ENCODE data around the gene RCBTB2.

RCBTB2 gene

GRCh38 chr13:48515732-48516131 is 17.1 kb downstream of the RCBTB2 start:
- DNase-seq (ENCODE audit: low read depth) = no peak
- TF ChIP-seq CTCF (conservative IDR thresholded peaks at IDR 0.05; ENCODE audit: control insufficient read depth, insufficient read depth, low read depth, low read length) = no peak
- no peak overlapping the region for H3K4me3 ChIP-seq (ENCODE audit: control insufficient read depth, low read depth, low read length)

- H3K4me3 ChIP-seq (ENCODE audit: control insufficient read depth, low read depth, low read length) = no peak overlapping the region
- no peak for TF ChIP-seq CTCF (conservative IDR thresholded peaks at IDR 0.05; ENCODE audit: control insufficient read depth, insufficient read depth, low read depth, low read length)
- no peak for DNase-seq (ENCODE audit: low read depth)
These were observed 18.1 kb downstream of the RCBTB2 start for GRCh38 chr13:48514793-48515192.

- TF ChIP-seq CTCF (conservative IDR thresholded peaks at IDR 0.05; ENCODE audit: control insufficient read depth, insufficient read depth, low read depth, low read length) = no peak
- no peak for DNase-seq (ENCODE audit: low read depth)
- no peak overlapping the region for H3K4me3 ChIP-seq (ENCODE audit: control insufficient read depth, low read depth, low read length)
These were observed 21.2 kb downstream of the RCBTB2 start for GRCh38 chr13:48511621-48512230.

- H3K4me3 ChIP-seq (ENCODE audit: control insufficient read depth, low read depth, low read length) = no peak overlapping the region
- no peak for TF ChIP-seq CTCF (conservative IDR thresholded peaks at IDR 0.05; ENCODE audit: control insufficient read depth, insufficient read depth, low read depth, low read length)
- DNase-seq (ENCODE audit: low read depth) = no peak
These were observed 22.2 kb downstream of the RCBTB2 start for GRCh38 chr13:48510698-48511097.

- DNase-seq (ENCODE audit: low read depth) = no peak
- no peak for TF ChIP-seq CTCF (conservative IDR thresholded peaks at IDR 0.05; ENCODE audit: control insufficient read depth, insufficient read depth, low read depth, low read length)
- H3K4me3 ChIP-seq (ENCODE audit: control insufficient read depth, low read depth, low read length) = no peak overlapping the region
These were observed 24.9 kb downstream of the RCBTB2 start for GRCh38 chr13:48508011-48508410.

GRCh38 chr13:48507021-48507420 is 25.9 kb downstream of the RCBTB2 start:
- DNase-seq (ENCODE audit: low read depth) = no peak
- no peak for TF ChIP-seq CTCF (conservative IDR thresholded peaks at IDR 0.05; ENCODE audit: control insufficient read depth, insufficient read depth, low read depth, low read length)
- no peak overlapping the region for H3K4me3 ChIP-seq (ENCODE audit: control insufficient read depth, low read depth, low read length)
